ENCODE results near the gene CSNK2B.

CSNK2B gene

DNA sequence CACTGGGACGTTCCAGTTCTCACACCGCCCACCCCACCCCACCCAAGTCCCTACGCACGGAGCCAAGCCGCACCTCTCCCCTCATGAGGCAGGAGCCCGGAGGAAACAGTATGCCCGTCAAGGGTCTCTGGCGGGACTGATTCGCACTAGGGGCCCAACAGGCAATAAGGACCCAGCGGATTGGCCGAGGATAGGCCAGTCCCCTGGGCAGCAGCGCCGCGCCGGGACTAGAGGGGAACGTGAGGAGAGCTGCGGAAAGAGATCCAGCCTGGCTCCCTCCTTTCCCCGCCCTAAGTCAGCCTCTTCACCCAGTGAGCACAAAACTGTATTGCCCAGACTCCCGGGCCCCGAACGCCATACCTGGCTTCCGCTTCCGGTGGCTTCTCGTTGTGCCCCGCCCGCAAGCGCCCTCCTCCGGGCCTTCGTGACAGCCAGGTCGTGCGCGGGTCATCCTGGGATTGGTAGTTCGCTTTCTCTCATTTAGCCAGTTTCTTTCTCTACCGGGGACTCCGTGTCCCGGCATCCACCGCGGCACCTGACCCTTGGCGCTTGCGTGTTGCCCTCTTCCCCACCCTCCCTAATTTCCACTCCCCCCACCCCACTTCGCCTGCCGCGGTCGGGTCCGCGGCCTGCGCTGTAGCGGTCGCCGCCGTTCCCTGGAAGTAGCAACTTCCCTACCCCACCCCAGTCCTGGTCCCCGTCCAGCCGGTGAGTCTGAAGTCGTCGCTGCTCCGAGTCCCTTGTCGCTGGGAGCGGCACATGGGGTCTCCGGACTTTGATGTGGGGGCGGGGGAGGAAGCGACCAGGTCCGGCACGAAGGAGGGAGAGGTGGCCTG, at the start of gene CSNK2B:
TSS of gene CSNK2B (plus strand) at position 580 of the 836 bp plus-strand sequence. CDS start 752 bp downstream, outside the sequence.
- peak; percentile 97 for DNase-seq (ENCODE audit: low read depth)

DNA sequence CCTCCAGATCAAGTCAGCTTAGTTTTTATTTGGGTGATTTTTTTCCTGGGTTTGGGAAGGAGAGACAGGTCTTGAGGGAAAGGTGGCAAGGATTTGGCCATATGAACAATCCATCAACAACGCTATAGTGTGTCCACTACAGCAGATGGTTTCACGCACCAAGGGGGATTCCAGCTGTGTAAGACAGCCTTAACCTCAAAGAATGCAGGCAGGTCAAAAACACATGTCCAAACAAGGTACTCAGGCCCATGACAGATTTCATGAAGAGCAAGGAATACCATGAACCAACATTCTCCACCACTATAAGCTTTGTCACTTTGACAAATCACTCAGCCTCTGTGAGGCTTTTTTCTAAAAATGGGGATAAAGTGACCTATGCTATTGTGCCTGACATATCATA, 48.9 kb upstream of the CSNK2B start:
- no peak for DNase-seq (ENCODE audit: low read depth)

DNA sequence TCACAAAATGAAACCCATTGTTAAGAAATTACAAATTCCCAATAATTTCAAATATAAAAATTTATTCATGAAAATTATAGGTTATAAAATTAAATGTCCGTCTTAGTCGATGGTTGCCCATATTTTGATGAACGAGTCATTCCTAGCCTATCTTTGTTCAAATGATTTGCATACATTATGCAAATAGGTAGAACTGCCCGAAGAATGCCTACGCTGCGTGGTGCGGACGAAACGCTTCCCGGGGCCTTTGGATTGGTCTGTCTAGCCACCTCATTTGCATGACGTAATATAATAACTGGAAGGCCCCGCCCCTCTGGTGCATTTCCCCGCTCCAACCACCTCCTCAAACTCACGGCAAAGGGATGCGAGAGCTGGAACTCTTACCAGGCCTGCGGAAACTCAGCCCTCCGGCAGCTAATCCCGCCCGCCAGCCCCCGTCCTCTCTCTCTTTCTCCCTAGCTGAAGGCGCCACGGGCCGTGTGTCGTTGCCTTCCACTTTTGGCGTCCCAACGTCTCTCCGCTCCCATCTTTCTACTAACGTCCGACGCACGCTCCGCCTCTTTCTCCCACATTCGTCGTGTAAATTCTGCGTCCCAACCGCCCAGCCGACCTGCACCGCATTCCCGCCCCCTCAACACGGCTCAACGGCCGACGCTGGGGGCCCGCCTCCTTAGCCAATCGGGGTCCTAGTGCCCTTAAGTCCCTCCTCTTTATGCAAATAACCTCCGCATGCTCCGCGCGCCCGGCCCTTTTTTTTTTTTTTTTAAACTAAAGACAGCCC, 45.9 kb upstream of the CSNK2B start:
- DNase-seq (ENCODE audit: low read depth): peak; percentile 95

DNA sequence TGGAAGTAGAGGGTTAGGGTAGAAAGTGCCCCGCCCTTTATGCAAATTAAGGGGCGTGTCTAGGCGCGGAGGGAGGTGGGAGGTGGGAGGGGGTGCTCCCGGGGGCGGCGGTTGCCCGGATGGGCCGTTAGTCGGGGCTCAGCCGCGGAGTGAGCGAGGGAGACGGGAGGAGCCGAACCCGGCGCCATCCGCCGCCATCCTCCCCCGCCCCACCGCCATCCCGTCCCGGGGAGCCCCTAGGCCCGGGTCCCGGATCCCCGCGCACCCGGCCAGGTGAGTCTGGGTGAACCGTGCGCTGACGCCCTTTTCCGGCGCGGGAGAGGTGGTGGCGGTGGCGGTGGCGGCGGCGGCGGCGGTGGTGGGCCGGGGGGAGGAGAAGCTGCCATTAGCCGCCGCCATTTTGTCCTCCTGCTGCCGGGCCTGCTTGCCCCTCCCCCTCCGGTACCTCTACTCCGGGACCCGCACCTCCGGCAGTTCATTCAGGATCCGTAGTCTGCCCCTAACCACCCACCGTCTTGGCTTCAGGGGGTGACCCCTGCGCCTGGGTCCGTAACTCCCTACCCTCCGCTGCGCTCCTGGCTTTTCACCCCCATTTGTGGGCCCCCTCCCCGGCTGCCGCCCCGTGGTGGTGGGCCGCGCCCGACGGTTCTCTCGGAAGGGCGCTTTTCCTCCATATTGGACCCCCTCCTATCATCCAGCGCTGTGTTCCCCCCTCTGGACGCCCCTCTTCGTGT, 45.1 kb upstream of the CSNK2B start, which contains the start of gene PRRC2A:
TSS of gene PRRC2A (plus strand) at position 130 of the 734 bp plus-strand sequence. CDS start 2,075 bp downstream, outside the sequence.
- DNase-seq (ENCODE audit: low read depth): no peak

DNA sequence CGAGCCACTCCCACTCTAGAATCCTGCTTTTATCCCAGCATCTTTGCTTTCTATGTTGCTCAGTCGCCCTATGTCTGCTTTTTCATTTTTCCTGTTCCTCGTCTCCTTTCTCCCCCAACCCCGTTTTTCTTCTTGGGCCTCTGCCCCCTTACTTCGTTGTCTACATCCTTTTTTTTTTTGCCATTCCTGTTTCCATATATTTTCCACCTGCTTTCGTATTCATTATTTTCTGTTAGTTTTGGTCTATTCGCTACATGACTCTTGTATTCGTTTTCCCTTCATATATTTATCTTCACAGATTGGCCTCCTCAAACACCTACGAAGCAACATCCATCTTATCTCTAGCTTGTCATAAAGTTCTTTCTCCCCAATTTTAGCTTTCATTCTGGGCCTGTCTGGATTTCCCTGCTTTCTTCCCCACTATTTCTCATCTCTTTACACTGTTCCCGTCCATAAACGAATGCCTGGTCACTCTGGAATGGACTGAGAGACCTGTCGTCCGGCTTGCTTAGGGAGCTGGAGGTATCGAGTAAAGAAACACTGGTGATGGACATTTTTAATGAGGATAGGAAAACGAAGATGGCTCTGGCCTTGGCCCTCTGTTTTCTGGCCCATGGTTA, 44.5 kb upstream of the CSNK2B start:
- no peak for DNase-seq (ENCODE audit: low read depth)

DNA sequence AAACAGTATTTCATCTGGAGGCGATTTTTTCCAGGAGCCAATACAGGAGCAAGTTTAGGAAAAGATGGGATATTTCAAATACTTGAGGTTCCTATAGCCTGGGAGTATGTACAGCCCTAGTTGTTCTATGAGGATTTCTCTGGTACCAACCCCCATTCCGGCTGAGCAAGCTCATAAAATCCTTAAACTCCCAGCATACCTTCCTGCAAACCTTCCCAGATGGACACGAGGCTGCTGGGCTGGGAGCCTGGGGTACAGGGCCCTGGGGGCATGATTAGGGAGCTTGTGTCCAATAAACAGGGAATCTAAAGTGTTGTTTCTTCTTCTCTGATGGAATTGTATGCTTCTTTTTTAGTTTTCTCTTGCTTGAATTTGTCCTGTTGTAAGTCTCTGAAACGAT, 43.9 kb upstream of the CSNK2B start:
- no peak for DNase-seq (ENCODE audit: low read depth)

DNA sequence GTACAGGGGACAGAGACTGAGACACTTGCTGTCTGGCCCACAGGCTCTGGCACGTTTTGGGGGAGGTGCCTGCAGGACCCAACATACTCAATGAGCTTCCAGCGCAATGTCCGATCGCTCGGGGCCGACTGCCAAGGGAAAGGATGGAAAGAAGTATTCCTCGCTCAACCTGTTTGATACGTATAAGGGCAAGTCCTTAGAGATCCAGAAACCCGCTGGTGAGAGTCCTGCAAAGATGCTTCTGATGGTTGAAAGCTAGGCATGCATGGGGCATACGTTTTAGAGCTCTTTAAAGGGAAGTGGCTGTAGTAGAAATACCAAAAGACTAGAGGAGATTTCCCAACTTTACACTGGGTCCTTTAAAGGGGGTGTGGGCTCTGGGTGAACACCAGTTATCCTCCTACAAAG, 43.2 kb upstream of the CSNK2B start:
- DNase-seq (ENCODE audit: low read depth): no peak

DNA sequence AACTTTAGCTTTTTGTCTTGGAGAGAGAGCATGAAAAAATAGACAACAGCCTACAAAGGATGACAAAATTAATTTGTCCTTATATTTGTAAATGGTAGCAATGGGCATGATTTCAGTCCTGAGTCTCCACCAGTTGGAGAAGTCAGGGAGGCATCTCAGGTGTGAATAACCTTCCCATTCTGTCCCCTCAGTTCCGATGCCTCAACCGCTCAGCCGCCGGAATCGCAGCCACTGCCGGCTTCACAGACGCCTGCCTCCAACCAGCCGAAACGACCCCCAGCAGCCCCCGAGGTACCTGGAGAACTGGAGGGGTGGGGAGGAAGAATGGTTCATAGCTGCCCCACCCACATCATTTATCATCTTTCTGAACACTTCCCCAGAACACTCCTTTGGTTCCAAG, 41.8 kb upstream of the CSNK2B start:
- no peak for DNase-seq (ENCODE audit: low read depth)

DNA sequence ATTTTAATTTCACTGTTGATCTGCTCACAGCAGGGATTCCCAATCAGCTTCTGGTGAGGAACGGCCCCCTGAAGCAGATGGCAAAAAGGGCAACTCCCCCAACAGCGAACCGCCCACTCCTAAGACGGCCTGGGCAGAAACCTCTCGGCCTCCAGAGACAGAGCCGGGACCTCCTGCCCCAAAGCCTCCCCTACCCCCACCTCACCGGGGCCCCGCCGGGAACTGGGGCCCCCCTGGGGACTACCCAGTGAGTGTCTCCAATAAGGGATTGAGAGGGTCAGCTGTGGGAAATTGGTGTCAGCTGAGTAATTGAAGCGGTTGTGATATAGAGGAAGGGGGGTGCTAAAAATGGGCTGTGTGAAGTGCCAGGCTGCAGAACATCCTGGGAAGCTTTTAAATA, 38.9 kb upstream of the CSNK2B start:
- DNase-seq (ENCODE audit: low read depth): no peak

DNA sequence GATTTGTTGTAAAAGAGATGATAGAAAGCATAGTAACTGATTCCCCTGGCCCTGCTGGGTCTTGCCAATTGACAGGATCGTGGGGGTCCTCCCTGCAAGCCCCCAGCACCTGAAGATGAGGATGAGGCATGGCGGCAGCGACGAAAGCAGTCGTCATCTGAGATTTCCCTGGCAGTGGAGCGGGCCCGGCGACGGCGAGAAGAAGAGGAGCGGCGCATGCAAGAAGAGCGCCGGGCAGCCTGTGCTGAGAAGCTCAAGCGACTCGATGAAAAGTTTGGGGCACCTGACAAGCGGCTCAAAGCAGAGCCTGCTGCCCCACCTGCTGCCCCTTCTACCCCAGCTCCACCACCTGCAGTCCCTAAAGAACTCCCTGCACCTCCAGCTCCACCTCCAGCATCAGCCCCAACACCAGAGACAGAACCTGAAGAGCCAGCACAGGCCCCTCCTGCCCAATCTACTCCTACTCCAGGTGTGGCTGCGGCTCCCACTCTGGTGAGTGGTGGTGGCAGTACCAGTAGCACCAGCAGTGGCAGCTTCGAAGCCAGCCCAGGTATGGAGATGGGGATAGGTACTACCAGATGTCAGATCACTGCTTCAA, 38.1 kb upstream of the CSNK2B start:
- DNase-seq (ENCODE audit: low read depth): no peak

DNA sequence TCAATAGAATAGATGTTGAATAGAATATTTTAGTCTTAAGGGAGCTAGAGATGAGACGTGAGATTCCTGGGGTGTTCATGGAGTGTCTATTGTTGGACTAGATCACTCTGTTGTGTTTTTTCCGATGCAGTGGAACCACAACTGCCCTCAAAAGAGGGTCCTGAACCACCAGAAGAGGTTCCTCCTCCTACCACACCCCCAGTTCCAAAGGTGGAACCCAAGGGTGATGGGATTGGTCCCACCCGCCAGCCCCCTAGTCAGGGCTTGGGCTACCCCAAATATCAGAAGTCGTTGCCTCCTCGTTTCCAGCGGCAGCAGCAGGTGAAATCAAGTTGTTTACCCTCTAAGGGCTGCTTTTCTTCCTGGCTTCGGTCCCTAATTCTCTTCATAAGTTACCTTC, 36.9 kb upstream of the CSNK2B start:
- no peak for DNase-seq (ENCODE audit: low read depth)

DNA sequence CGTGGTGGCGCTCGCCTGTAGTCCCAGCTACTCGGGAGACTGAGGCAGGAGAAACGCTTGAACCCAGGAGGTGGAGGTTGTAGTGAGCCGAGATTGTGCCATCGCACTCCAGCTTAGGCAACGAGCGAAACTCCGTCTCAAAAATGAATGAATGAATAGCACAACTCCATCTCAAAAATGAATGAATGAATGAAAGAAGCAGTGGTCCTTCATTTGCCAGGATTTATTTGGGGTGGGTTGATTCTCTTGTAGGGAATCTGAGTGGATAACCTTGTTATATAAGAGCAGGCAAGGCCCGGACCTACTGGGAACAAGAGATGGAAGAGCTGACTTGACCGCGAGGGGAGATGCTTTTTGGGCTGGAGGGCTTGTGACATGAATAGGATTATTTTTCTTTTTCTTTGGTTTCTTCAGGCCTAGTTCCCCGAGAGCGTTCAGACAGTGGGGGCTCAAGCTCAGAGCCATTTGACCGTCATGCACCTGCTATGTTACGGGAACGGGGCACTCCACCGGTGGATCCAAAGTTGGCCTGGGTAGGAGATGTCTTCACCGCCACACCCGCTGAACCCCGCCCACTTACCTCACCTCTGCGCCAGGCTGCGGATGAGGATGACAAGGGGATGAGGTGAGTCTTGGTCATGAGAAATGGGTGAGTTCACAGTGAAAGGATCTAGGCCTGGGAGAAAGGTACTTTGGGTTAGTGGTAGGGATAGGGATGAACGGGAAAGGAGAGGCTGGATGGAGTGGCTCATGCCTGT, 35.5 kb upstream of the CSNK2B start:
- DNase-seq (ENCODE audit: low read depth): no peak

DNA sequence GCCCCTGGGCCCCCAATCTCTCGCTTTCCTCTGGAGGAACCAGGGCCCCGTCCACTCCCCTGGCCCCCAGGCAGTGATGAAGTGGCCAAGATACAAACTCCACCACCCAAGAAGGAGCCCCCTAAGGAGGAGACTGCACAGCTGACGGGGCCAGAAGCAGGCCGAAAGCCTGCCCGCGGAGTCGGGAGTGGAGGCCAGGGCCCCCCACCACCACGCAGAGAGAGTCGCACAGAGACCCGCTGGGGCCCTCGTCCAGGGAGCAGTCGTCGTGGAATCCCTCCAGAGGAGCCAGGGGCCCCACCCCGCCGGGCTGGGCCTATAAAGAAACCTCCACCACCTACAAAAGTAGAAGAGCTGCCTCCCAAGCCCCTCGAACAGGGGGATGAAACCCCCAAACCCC, 34.7 kb upstream of the CSNK2B start:
- DNase-seq (ENCODE audit: low read depth): no peak

DNA sequence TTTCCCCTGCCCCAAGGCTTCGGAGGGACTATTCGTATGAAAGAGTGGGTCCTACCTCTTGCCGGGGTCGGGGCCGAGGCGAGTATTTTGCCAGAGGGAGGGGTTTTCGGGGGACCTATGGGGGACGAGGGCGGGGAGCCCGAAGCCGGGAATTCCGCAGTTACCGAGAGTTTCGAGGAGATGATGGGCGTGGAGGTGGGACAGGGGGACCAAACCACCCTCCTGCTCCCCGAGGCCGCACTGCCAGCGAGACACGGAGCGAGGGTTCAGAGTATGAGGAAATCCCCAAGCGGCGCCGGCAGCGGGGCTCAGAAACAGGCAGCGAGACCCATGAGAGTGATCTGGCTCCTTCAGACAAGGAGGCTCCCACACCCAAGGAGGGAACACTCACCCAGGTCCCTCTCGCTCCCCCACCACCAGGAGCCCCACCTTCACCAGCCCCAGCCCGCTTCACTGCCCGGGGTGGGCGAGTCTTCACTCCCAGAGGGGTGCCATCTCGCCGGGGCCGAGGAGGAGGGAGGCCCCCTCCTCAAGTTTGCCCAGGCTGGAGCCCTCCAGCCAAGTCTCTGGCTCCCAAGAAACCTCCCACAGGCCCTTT, 34.1 kb upstream of the CSNK2B start:
- no peak for DNase-seq (ENCODE audit: low read depth)

DNA sequence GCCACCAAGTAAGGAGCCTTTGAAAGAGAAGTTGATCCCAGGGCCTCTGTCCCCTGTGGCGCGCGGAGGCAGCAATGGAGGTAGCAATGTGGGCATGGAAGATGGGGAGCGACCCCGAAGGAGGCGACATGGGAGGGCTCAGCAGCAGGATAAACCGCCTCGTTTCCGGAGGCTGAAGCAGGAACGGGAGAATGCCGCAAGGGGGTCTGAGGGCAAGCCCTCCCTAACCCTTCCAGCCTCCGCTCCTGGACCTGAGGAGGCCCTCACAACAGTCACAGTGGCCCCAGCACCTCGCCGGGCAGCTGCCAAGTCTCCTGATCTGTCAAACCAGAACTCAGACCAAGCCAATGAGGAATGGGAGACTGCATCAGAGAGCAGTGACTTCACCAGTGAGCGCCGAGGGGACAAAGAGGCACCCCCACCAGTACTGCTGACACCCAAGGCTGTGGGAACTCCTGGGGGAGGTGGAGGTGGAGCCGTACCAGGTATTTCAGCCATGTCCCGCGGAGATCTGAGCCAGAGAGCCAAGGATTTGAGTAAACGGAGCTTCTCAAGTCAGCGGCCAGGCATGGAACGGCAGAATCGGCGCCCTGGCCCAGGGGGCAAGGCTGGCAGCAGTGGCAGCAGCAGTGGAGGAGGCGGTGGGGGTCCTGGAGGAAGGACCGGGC, 33.5 kb upstream of the CSNK2B start:
- no peak for DNase-seq (ENCODE audit: low read depth)

DNA sequence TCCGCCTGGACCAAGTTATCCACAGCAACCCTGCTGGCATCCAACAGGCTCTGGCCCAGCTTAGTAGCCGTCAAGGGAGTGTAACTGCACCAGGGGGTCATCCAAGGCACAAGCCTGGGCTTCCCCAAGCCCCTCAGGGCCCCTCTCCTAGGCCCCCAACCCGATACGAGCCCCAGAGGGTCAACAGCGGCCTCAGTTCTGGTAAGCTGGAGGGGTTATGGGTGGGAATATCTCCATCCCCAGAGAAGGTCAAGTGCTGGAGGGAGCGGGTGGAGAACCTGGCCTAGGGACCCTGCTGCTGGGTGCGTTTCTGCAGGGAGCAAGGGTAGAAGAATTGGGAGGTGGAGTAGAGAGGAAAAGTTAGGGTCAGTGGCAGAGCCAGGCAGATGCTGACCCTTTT, 32.4 kb upstream of the CSNK2B start:
- DNase-seq (ENCODE audit: low read depth): no peak

DNA sequence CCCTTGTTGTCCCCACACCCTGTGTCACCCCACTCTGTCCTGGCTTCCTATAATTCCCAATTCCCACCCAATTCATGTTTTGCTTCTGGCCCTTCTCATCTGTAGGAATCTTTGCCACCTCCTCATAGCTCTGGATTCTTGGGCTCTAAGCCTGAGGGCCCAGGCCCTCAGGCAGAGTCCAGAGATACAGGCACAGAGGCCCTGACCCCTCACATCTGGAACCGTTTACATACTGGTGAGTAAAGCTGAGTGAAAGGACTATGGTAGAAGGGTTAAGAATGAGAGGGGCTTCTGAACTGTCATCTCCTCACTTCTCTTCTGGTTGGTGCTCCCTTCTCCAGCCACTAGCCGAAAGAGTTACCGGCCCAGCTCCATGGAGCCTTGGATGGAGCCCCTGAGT, 31.7 kb upstream of the CSNK2B start:
- DNase-seq (ENCODE audit: low read depth): no peak

DNA sequence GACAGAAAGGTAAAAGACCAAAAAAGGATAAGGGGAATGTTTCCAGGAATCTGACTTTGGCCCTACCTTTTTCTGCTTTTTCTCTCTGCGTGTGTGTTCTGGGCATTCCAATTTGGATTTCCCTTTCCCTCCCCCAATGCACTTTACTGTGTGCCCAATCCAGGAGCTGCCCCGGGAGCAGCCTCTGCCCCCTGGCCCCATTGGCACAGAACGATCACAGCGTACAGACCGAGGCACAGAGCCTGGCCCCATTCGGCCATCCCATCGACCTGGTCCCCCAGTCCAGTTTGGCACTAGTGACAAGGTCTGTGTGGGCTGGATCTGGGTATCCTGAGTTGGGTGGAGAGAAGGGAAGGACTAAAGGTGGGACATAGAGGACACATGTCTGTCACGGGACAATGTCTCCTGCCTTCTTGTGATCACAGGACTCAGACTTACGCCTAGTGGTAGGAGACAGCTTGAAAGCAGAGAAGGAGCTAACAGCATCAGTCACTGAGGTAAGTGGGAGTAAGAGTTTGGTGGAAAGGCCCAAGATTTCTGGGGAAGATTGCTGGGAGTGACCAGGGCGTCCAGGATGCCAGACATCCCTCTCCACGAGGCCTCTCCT, 30.8 kb upstream of the CSNK2B start:
- no peak for DNase-seq (ENCODE audit: low read depth)

All from stimulated activated CD4-positive, alpha-beta T cell treated with anti-CD3 and anti-CD28 coated beads, Interleukin-2, amount 100 ng/mL, for 4 hours (primary cell).